ENCODE data around the gene OSCAR.

Gene OSCAR

GRCh38 chr19:54081032-54081431 is 19.6 kb downstream of the OSCAR start, which contains the start of gene TARM1:
TSS of gene TARM1 (minus strand) at chr19:54081365. CDS start at chr19:54081340, 25 bp downstream.
- no peak for DNase-seq

GRCh38 chr19:54077334-54077733 is 23.3 kb downstream of the OSCAR start:
- DNase-seq = no peak

GRCh38 chr19:54074851-54075250 is 25.8 kb downstream of the OSCAR start:
- no peak for DNase-seq

- no peak for DNase-seq
Observed at GRCh38 chr19:54073829-54074228, 26.8 kb downstream of the OSCAR start.

- no peak for DNase-seq
Observed at GRCh38 chr19:54069470-54069869, 31.1 kb downstream of the OSCAR start.

- DNase-seq = no peak
Observed at GRCh38 chr19:54063350-54064116, 37.1 kb downstream of the OSCAR start, which contains the start of gene VSTM1. TSS of gene VSTM1 (minus strand) at chr19:54063897. CDS start at chr19:54063777, 120 bp downstream.

GRCh38 chr19:54062643-54063042 is 38.0 kb downstream of the OSCAR start:
- DNase-seq = no peak

- DNase-seq = no peak
Observed at GRCh38 chr19:54047616-54048015, 53.0 kb downstream of the OSCAR start.

- no peak for DNase-seq
Observed at GRCh38 chr19:54045771-54046170, 54.8 kb downstream of the OSCAR start.

All from activated naive CD4-positive, alpha-beta T cell treated with Interleukin-2 at 50 U/mL for 16 hours (primary cell).